ENCODE results near the gene GNB4. TPM values are rescaled to one million over a fixed set of nuclear protein-coding genes. Genes with fewer than 3 reads are reported as not detected.

The GNB4 gene
- total RNA-seq, 4 donors from 2014 or later, result 10.4 to 30.3 (median 19.7) TPM

GRCh38 chr3:179464323-179465092 is 13.2 kb upstream of the GNB4 start:
- peaks cover 0 to 17% (median 4%) of the 10 kb centered on the region in 3 donors for H3K4me1 ChIP-seq
- no peaks in the 10 kb centered on the region for H3K36me3 ChIP-seq
- H3K27me3 ChIP-seq, result no peaks in the 10 kb centered on the region
- TF ChIP-seq CTCF (IDR thresholded peaks at IDR 0.05) (no peak), POLR2A (IDR thresholded peaks at IDR 0.05) (no peak)
- H3K9me3 ChIP-seq, result no peaks in the 10 kb centered on the region
- WGBS, 2 donors, result 52 to 55% methylated on average over 16 to 19 of the region's 19 CpGs
- no peak for DNase-seq
- intact Hi-C loops (cut with DNase I), result no loop called here
- H3K27ac ChIP-seq, result peak overlapping the region in 3 of 4 donors; percentile 10 to 65 (median 17)
- peak overlapping the region in 1 of 4 donors; percentile 30 for H3K4me3 ChIP-seq

GRCh38 chr3:179463319-179463718 is 12.0 kb upstream of the GNB4 start:
- H3K36me3 ChIP-seq, result no peaks in the 10 kb centered on the region
- TF ChIP-seq POLR2A (IDR thresholded peaks at IDR 0.05), result no peak
- TF ChIP-seq CTCF (IDR thresholded peaks at IDR 0.05), result no peak
- no peaks in the 10 kb centered on the region for H3K27me3 ChIP-seq
- peaks cover 0 to 17% (median 4%) of the 10 kb centered on the region in 3 donors for H3K4me1 ChIP-seq
- H3K27ac ChIP-seq, result peak overlapping the region in 1 of 4 donors; percentile 4
- intact Hi-C loops (cut with DNase I), result no loop called here
- DNase-seq, result no peak
- H3K9me3 ChIP-seq, result no peaks in the 10 kb centered on the region
- H3K4me3 ChIP-seq, result no peak overlapping the region
- 25 to 33% methylated on average over 1 of the region's 1 CpG for WGBS, 2 donors

- H3K36me3 ChIP-seq, result no peaks in the 10 kb centered on the region
- H3K27ac ChIP-seq, result no peak overlapping the region
- DNase-seq, result no peak
- H3K4me3 ChIP-seq, result no peak overlapping the region
- TF ChIP-seq POLR2A (IDR thresholded peaks at IDR 0.05), result no peak
- TF ChIP-seq CTCF (IDR thresholded peaks at IDR 0.05), result no peak
- intact Hi-C loops (cut with DNase I), result no loop called here
- peaks cover 0 to 22% (median 4%) of the 10 kb centered on the region in 3 donors for H3K4me1 ChIP-seq
- no peaks in the 10 kb centered on the region for H3K9me3 ChIP-seq
- H3K27me3 ChIP-seq, result no peaks in the 10 kb centered on the region
Measured at GRCh38 chr3:179460260-179460659, 9.0 kb upstream of the GNB4 start.

GRCh38 chr3:179455954-179456353 is 4.7 kb upstream of the GNB4 start:
- Histone ChIP-seq H3K36me3 (no peaks in the 10 kb centered on the region), H3K4me1 (peaks cover 6 to 30% (median 8%) of the 10 kb centered on the region in 3 donors), H3K4me3 (no peak overlapping the region), H3K27me3 (no peaks in the 10 kb centered on the region), H3K9me3 (no peaks in the 10 kb centered on the region), H3K27ac (peak overlapping the region in 3 of 4 donors; percentile 3 to 21 (median 11))
- intact Hi-C loops (cut with DNase I), result no loop called here
- WGBS, 2 donors, result 47 to 67% methylated on average over 6 of the region's 6 CpGs
- TF ChIP-seq CTCF (IDR thresholded peaks at IDR 0.05), result no peak
- no peak for TF ChIP-seq POLR2A (IDR thresholded peaks at IDR 0.05)
- no peak for DNase-seq

- peak overlapping the region in 1 of 4 donors; percentile 3 for H3K27ac ChIP-seq
- no peak overlapping the region for H3K4me3 ChIP-seq
Measured at GRCh38 chr3:179454887-179455286, 3.6 kb upstream of the GNB4 start.

More at GRCh38 chr3:179454887-179455286, 3.6 kb upstream of the GNB4 start:
- 27 to 50% methylated on average over 1 of the region's 1 CpG for WGBS, 2 donors
- intact Hi-C loops (cut with DNase I), result no loop called here
- Histone ChIP-seq H3K9me3 (no peaks in the 10 kb centered on the region), H3K4me1 (peaks cover 6 to 40% (median 9%) of the 10 kb centered on the region in 3 donors), H3K36me3 (no peaks in the 10 kb centered on the region), H3K27me3 (no peaks in the 10 kb centered on the region)
- TF ChIP-seq POLR2A (IDR thresholded peaks at IDR 0.05) (no peak), CTCF (IDR thresholded peaks at IDR 0.05) (no peak)
- DNase-seq, result no peak

Measured in esophagus squamous epithelium (tissue), 5 donors.